HG03575 (cell line): Measurements from ENCODE around the gene PPP1R16B.
"Not testable (repeated sequence)": the region's sequence is repeated elsewhere in the genome, so short reads cannot be mapped to it uniquely, and the experiment has no call there.

ENCODE experiments used
- ATAC-seq: cut with Tn5 transposase; IDR thresholded peaks from one replicate; pipeline ENCODE4 v1.9.1; 2021; ENCODE audit not compliant: unreplicated experiment, insufficient number of reproducible peaks, low FRiP score; ENCODE audit errors: extremely low read depth

Gene PPP1R16B

GRCh38 chr20:38940644-38941043 lies 135.1 kb downstream of the PPP1R16B start:
- ATAC-seq = no peak

GRCh38 chr20:38941726-38942389 lies 136.4 kb downstream of the PPP1R16B start:
- no peak for ATAC-seq

- no peak for ATAC-seq
These were observed 139.5 kb downstream of the PPP1R16B start for GRCh38 chr20:38945012-38945411.

- ATAC-seq = no peak
These were observed 141.3 kb downstream of the PPP1R16B start for GRCh38 chr20:38946836-38947235.

GRCh38 chr20:38947931-38948362 lies 142.4 kb downstream of the PPP1R16B start:
- no peak for ATAC-seq

- no peak for ATAC-seq
These were observed 144.8 kb downstream of the PPP1R16B start for GRCh38 chr20:38950254-38950653.

- no peak for ATAC-seq
These were observed 146.1 kb downstream of the PPP1R16B start for GRCh38 chr20:38951611-38952010.

GRCh38 chr20:38952153-38952552 lies 146.7 kb downstream of the PPP1R16B start:
- ATAC-seq = no peak

- ATAC-seq = no peak
These were observed 148.3 kb downstream of the PPP1R16B start for GRCh38 chr20:38953630-38954340.

GRCh38 chr20:38957235-38957876 lies 151.9 kb downstream of the PPP1R16B start:
- ATAC-seq = no peak

- no peak for ATAC-seq
These were observed 152.5 kb downstream of the PPP1R16B start for GRCh38 chr20:38957915-38958485.

- not testable (repeated sequence) for ATAC-seq
These were observed 154.7 kb downstream of the PPP1R16B start for GRCh38 chr20:38960187-38960687.

- no peak for ATAC-seq
These were observed 156.1 kb downstream of the PPP1R16B start for GRCh38 chr20:38961530-38962043.

GRCh38 chr20:38962044-38962927 lies 156.8 kb downstream of the PPP1R16B start, which contains the start of gene DHX35:
DHX35 (plus strand) TSS chr20:38962344; CDS start chr20:38962368, 24 bp downstream.
- peak; percentile 40 for ATAC-seq

- no peak for ATAC-seq
These were observed 157.5 kb downstream of the PPP1R16B start for GRCh38 chr20:38962928-38963401.

GRCh38 chr20:38963745-38964144 lies 158.2 kb downstream of the PPP1R16B start:
- no peak for ATAC-seq

GRCh38 chr20:38965264-38965663 lies 159.8 kb downstream of the PPP1R16B start:
- no peak for ATAC-seq

GRCh38 chr20:38968090-38968489 lies 162.6 kb downstream of the PPP1R16B start:
- no peak for ATAC-seq
